Measurements from ENCODE around the gene TRPC4. TPM values are rescaled to one million over a fixed set of nuclear protein-coding genes. Genes with fewer than 3 reads are reported as not detected.

Gene TRPC4
- total RNA-seq = not detected in 2 replicates

DNA sequence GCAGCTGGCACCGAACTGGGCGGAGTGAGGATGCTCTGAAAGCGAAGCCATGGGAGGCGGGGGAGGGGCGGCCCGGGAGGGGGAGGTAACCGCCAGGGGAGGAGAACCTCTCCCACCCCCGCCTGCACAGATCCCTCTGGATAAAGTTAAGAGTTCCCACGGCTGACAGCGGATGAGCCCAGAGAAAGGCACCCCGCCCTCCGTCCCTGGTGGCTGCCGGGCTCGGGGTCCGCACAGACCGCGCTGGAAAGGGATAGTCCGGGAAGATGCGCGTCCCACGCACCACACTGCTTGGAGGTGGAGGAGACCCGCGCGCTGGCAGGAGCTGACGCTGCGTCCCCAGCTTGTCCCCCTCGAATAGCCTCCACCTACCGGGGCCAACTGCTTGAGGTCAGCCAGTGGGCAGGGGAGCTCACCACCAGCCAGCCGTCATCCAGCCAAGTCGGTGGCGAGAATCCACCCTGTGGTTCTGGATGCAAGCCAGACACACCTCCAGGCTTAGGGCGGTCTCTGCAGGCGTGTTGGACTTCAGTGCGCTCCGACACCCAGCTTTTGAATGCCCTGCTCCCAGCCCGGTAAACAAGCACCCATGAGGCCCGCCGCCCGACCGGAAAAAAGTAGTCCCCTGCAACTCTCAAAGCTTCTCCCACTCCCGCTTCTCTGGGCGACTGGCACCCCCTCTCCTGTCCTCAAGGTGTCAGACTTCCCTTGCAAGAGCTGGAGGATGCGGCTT, at the start of gene TRPC4:
TSS of gene TRPC4 (minus strand) at position 17 of the 733 bp plus-strand sequence. CDS start 86,439 bp downstream, outside the sequence.

DNA sequence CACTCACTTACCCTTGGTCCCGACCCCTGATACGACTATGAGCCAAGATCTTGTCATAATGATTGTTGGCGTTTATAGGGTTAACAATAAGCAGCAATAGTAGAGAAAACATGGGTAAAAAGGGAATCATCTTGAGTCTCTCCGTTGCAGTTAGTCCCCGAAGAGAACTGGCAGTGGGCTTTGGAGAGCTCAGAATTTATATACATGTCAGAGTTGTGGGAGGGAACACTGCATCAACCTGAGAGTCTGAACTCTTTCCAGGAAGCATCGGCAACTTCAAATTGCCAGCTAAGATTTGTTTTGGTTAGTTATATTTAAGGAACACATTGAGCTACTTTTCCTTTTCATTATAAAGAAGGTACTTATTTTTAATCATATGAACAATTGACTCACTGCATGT, 271.0 kb downstream of the TRPC4 start, which contains the start of gene POSTN:
TSS of gene POSTN (minus strand) at position 172 of the 400 bp plus-strand sequence. CDS start at position 130, 42 bp downstream.

